A673 (cell line): ENCODE measurements around the gene DHRS11.

Source experiments
- CTCF ChIP-seq: fragments of 300-800, 200-600 bp; sonication (generic); conservative IDR thresholded peaks from 2 replicates; pipeline ENCODE4 v1.5.1; 2017; ENCODE audit warnings: low read depth, mild to moderate bottlenecking, antibody characterized with exemption, low read length, moderate library complexity, mixed read lengths
- EZH2 ChIP-seq: fragments of 200-600 bp; sonication (generic); IDR thresholded peaks from 2 replicates; pipeline ENCODE4 v1.6.1; 2017; ENCODE audit warnings: borderline replicate concordance, low read depth, mild to moderate bottlenecking, mixed read lengths, antibody characterized with exemption, low read length; ENCODE audit not compliant: poor library complexity, severe bottlenecking

GRCh38 chr17:36545077-36545464 lies 46.6 kb upstream of the DHRS11 start:
- TF ChIP-seq CTCF (no peak), EZH2 (no peak)
